Glutamatergic neuron (in vitro differentiated cells): ENCODE results near the gene STXBP4. TPM values are rescaled to one million over a fixed set of nuclear protein-coding genes. Genes with fewer than 3 reads are reported as not detected.

ENCODE experiments used
- DNase-seq: peaks from one replicate; pipeline ENCODE4 v3.0.0; 2022
- H3K27ac Mint-ChIP-seq: one replicate; pipeline ENCODE4 v1.8.0; 2020; ENCODE audit warnings: mild to moderate bottlenecking, mixed read lengths, inconsistent platforms; ENCODE audit not compliant: unreplicated experiment
- H3K27me3 Mint-ChIP-seq: one replicate; pipeline ENCODE4 v1.8.0; 2020; ENCODE audit warnings: mild to moderate bottlenecking, moderate library complexity, mixed read lengths, inconsistent platforms; ENCODE audit not compliant: unreplicated experiment
- H3K36me3 Mint-ChIP-seq: one replicate; pipeline ENCODE4 v1.8.0; 2020; ENCODE audit warnings: mild to moderate bottlenecking, mixed read lengths, inconsistent platforms; ENCODE audit not compliant: unreplicated experiment
- H3K4me1 Mint-ChIP-seq: one replicate; pipeline ENCODE4 v1.8.0; 2020; ENCODE audit warnings: mild to moderate bottlenecking, low read depth, mixed read lengths, inconsistent platforms; ENCODE audit not compliant: unreplicated experiment
- H3K4me3 Mint-ChIP-seq: one replicate; pipeline ENCODE4 v1.8.0; 2020; ENCODE audit warnings: mild to moderate bottlenecking, mixed read lengths, inconsistent platforms; ENCODE audit not compliant: unreplicated experiment
- H3K9me3 Mint-ChIP-seq: one replicate; pipeline ENCODE4 v1.8.0; 2020; ENCODE audit warnings: mild to moderate bottlenecking, moderate library complexity, mixed read lengths, inconsistent platforms; ENCODE audit not compliant: unreplicated experiment
- CTCF ChIP-seq: fragments of 200-600 bp; sonication (generic); IDR thresholded peaks from one replicate; pipeline ENCODE4 v1.5.0; 2021; ENCODE audit not compliant: partially characterized antibody, unreplicated experiment
- total RNA-seq: library from RNA; stranded (reverse); fragmentation: NEBNext Ultra II Directional; extraction: Animal tissue kit (Norgen Biotek cat#: 25700); gene quantifications from one replicate; pipeline ENCODE4 v1.2.1, GENCODE V29; 2021; ENCODE audit not compliant: unreplicated experiment

The STXBP4 gene
- total RNA-seq, 1 donor from 2014 or later, result 17.7 TPM

- DNase-seq, result no peak
- no peaks in the 10 kb centered on the region for H3K27me3 Mint-ChIP-seq
- no peak overlapping the region for H3K27ac Mint-ChIP-seq
These were observed 190.7 kb downstream of the STXBP4 start for GRCh38 chr17:55159251-55159650.

GRCh38 chr17:55160501-55160900 lies 191.9 kb downstream of the STXBP4 start:
- H3K4me3 Mint-ChIP-seq, result no peak overlapping the region
- DNase-seq, result no peak
- H3K27ac Mint-ChIP-seq, result no peak overlapping the region
- H3K9me3 Mint-ChIP-seq, result no peaks in the 10 kb centered on the region
- H3K4me1 Mint-ChIP-seq, result no peaks in the 10 kb centered on the region
- no peak for TF ChIP-seq CTCF
- H3K27me3 Mint-ChIP-seq, result no peaks in the 10 kb centered on the region
- no peaks in the 10 kb centered on the region for H3K36me3 Mint-ChIP-seq

More at GRCh38 chr17:55159251-55159650, 190.7 kb downstream of the STXBP4 start:
- Mint-ChIP-seq H3K4me1 (no peaks in the 10 kb centered on the region), H3K4me3 (no peak overlapping the region), H3K36me3 (no peaks in the 10 kb centered on the region), H3K9me3 (no peaks in the 10 kb centered on the region)
- TF ChIP-seq CTCF, result no peak

GRCh38 chr17:55161935-55162555 lies 193.5 kb downstream of the STXBP4 start:
- TF ChIP-seq CTCF, result no peak
- H3K36me3 Mint-ChIP-seq, result no peaks in the 10 kb centered on the region
- H3K4me3 Mint-ChIP-seq, result no peak overlapping the region
- DNase-seq, result no peak
- no peaks in the 10 kb centered on the region for H3K9me3 Mint-ChIP-seq
- no peaks in the 10 kb centered on the region for H3K27me3 Mint-ChIP-seq
- no peaks in the 10 kb centered on the region for H3K4me1 Mint-ChIP-seq
- no peak overlapping the region for H3K27ac Mint-ChIP-seq

- no peaks in the 10 kb centered on the region for H3K4me1 Mint-ChIP-seq
- TF ChIP-seq CTCF, result no peak
- no peaks in the 10 kb centered on the region for H3K9me3 Mint-ChIP-seq
- no peak for DNase-seq
- H3K4me3 Mint-ChIP-seq, result no peak overlapping the region
- no peaks in the 10 kb centered on the region for H3K27me3 Mint-ChIP-seq
- no peak overlapping the region for H3K27ac Mint-ChIP-seq
- H3K36me3 Mint-ChIP-seq, result no peaks in the 10 kb centered on the region
These were observed 194.0 kb downstream of the STXBP4 start for GRCh38 chr17:55162556-55162946.

- H3K36me3 Mint-ChIP-seq, result no peaks in the 10 kb centered on the region
- H3K27ac Mint-ChIP-seq, result no peak overlapping the region
- H3K9me3 Mint-ChIP-seq, result no peaks in the 10 kb centered on the region
- no peak for TF ChIP-seq CTCF
- no peak overlapping the region for H3K4me3 Mint-ChIP-seq
- H3K27me3 Mint-ChIP-seq, result no peaks in the 10 kb centered on the region
- H3K4me1 Mint-ChIP-seq, result no peaks in the 10 kb centered on the region
- DNase-seq, result no peak
These were observed 194.8 kb downstream of the STXBP4 start for GRCh38 chr17:55163408-55163807.
